Heart left ventricle (tissue), 16 donors: ENCODE results near the gene MCF2L. TPM values are rescaled to one million over a fixed set of nuclear protein-coding genes. Genes with fewer than 3 reads are reported as not detected.

Source experiments
- ATAC-seq, 4 donors: fragments of 200-7000 bp; cut with Tn5 transposase; one replicate each; pipeline ENCODE4 v1.9.1; 2020 to 2022; ENCODE audit warnings: moderate library complexity in 4 of 4, mild to moderate bottlenecking in 3 of 4, moderate number of reproducible peaks in 1 of 4
- DNase-seq, 5 donors: peaks; one replicate each; pipeline ENCODE4 v3.0.0-alpha.2; 2020
- H3K27ac ChIP-seq, 12 donors: fragments of 200-600 bp; sonication (generic) in 4 of 12; one replicate each; pipeline versions ENCODE4 v1.5.0 to v1.8.0; 2016 to 2022; ENCODE audit warnings: mild to moderate bottlenecking in 2 of 12
- H3K27me3 ChIP-seq, 9 donors: fragments of 200-600 bp; sonication (generic) in 2 of 9; one replicate each; pipeline versions ENCODE4 v1.5.1 to v1.8.0; 2016 to 2022; ENCODE audit warnings: mild to moderate bottlenecking in 3 of 9
- H3K36me3 ChIP-seq, 9 donors: fragments of 200-600 bp; sonication (generic) in 2 of 9; one replicate each; pipeline versions ENCODE4 v1.5.0 to v1.8.0; 2018 to 2022; ENCODE audit warnings: mild to moderate bottlenecking in 2 of 9
- H3K4me1 ChIP-seq, 12 donors: fragments of 200-600 bp; sonication (generic) in 4 of 12; one replicate each; pipeline versions ENCODE4 v1.5.0 to v1.8.0; 2016 to 2022; ENCODE audit warnings: mild to moderate bottlenecking in 3 of 12
- H3K4me3 ChIP-seq, 12 donors: fragments of 200-600 bp; sonication (generic) in 4 of 12; one replicate each; pipeline versions ENCODE4 v1.5.0 to v1.8.0; 2017 to 2022; ENCODE audit warnings: mild to moderate bottlenecking in 9 of 12, moderate library complexity in 4 of 12
- H3K9me3 ChIP-seq, 12 donors: fragments of 200-600 bp; sonication (generic) in 4 of 12; one replicate each; pipeline versions ENCODE4 v1.5.0 to v1.8.0; 2016 to 2022; ENCODE audit warnings: mild to moderate bottlenecking in 1 of 12
- POLR2A ChIP-seq, 2 donors: fragments of 450-650 bp; IDR thresholded peaks; one replicate each; pipeline ENCODE4 v1.6.1; 2017; ENCODE audit warnings: antibody characterized with exemption in 2 of 2, mild to moderate bottlenecking in 2 of 2, moderate library complexity in 2 of 2
- WGBS, 4 donors: extraction: QIAGEN DNeasy Blood & Tissue Kit in 2 of 4; methylation state at CpG; one replicate each; pipeline versions ENCODE4 v1.1.5 to v1.1.7; 2013 to 2018; 5-methylcytosine and 5-hydroxymethylcytosine counted together
- intact Hi-C, 10 donors: fragments of 100-400 bp; cut with DNase I; formaldehyde crosslinking; loops; one replicate each; pipeline versions ENCODE4 v1.11.1 to v1.14.2; 2022
- polyA plus RNA-seq, 2 donors: library from polyadenylated mRNA; stranded (reverse); fragments of 200-250 nt; gene quantifications; one replicate each; pipeline ENCODE4 v1.2.3, GENCODE V29; 2013
- total RNA-seq, 9 donors: library from RNA; depleted of rRNA in 2 of 9; stranded (reverse); fragments of >200 nt in 2 of 9; fragmentation: NEBNext Ultra II Directional in 3 of 9; extraction: Animal tissue kit (Norgen Biotek cat#: 25700) in 3 of 9; gene quantifications; one replicate each; pipeline versions ENCODE4 v1.1.0 to v1.2.4, GENCODE V29; 2016 to 2023
- TF ChIP-seq, protein P1 (sequence below), 12 donors: fragments of 200-600 bp; sonication (generic) in 4 of 12; IDR thresholded peaks; one replicate each; pipeline versions ENCODE4 v1.5.0 to v1.8.0; 2018 to 2022; ENCODE audit warnings: antibody characterized with exemption in 12 of 12, mild to moderate bottlenecking in 5 of 12
- donor health status: ischemic (EF 13 %, LVEDD 7.1; RV severe dilation, severe dysfunction).
- donor health status: healthy with polysubstance abuse.
- donor health status: DM: no; HTN: yes; CAD: no.
- donor health status: DM: no; HTN: no; CAD: no.
- donor health status: ischemic (EF 25% LVEDD 6.9; RV normal size, moderate dysfunction).
- donor health status: ischemic (EF 25% LVEDD 5.7; RV mildly dilated, moderate dysfunction).
- donor health status: healthy.
- donor health status: DM: yes; HTN: yes; CAD: no.
- donor health status: ischemic (EF 35%, LVEDD 5.7; RV mildly dilated, moderate dysfunction).
- donor health status: nonischemic (EF 11% LVEDD 7.7; RV severe dilation, severe dysfunction).
- donor health status: DM: yes; HTN: yes; CAD: no.
- donor health status: PGD.
- donor health status: ischemic (EF 29% LVEDD 5.4; RV normal size, mild dysfunction).
- donor health status: nonischemic (EF 23%, LVEDD 6.1; RV moderate dilation, normal function).

MCF2L gene
- total and polyA plus RNA-seq, 11 donors: 26.0 to 61.0 (median 42.7) TPM

DNA sequence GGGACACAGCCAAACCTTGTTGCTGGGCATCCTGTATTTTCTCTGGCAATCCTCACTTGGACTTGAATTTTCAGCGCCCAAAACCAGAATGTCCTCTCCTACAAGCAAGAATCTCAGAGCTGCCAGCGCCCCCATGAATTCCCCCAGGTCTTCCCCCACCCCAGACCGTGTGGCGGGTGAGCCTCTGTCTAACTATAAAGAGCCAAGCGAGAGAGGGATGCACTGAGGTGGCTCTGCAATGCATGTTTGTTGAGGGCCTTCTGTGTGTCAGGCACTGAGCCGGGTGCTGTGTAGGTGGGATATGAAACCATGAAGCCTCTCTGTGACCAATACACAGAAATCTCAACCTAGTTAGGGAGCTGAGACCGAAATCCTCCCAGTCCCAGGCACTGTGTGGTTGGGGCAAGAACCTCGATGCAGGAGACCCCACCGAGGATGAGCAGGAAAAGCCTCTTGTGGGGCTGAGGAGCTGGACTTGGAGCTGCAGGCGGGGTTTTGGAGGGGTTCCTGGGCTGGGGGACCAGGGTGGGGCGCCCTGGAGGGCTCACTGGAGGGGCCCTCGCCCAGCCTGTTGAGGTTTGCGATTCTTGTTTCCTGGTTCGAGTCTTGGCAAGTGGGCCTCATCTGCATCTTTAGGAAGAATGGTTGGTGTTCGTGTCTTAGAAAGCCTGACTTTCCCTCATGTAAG is 177.0 kb downstream of the MCF2L start:
- Histone ChIP-seq H3K9me3 (no peaks in the 10 kb centered on the region), H3K4me1 (no peaks in the 10 kb centered on the region), H3K36me3 (peaks cover 0 to 1% (median 0%) of the 10 kb centered on the region in 9 donors), H3K4me3 (no peak overlapping the region), H3K27me3 (no peaks in the 10 kb centered on the region), H3K27ac (no peak overlapping the region)
- DNase-seq (no peak), ATAC-seq (no peak)
- intact Hi-C loops: no loop called here
- WGBS, 4 donors: 88 to 93% (median 92%) methylated on average over 14 to 15 of the region's 15 CpGs
- no peak for TF ChIP-seq POLR2A (IDR thresholded peaks at IDR 0.05)
- TF ChIP-seq, protein P1, sequence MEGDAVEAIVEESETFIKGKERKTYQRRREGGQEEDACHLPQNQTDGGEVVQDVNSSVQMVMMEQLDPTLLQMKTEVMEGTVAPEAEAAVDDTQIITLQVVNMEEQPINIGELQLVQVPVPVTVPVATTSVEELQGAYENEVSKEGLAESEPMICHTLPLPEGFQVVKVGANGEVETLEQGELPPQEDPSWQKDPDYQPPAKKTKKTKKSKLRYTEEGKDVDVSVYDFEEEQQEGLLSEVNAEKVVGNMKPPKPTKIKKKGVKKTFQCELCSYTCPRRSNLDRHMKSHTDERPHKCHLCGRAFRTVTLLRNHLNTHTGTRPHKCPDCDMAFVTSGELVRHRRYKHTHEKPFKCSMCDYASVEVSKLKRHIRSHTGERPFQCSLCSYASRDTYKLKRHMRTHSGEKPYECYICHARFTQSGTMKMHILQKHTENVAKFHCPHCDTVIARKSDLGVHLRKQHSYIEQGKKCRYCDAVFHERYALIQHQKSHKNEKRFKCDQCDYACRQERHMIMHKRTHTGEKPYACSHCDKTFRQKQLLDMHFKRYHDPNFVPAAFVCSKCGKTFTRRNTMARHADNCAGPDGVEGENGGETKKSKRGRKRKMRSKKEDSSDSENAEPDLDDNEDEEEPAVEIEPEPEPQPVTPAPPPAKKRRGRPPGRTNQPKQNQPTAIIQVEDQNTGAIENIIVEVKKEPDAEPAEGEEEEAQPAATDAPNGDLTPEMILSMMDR (IDR thresholded peaks at IDR 0.05): no peak

DNA sequence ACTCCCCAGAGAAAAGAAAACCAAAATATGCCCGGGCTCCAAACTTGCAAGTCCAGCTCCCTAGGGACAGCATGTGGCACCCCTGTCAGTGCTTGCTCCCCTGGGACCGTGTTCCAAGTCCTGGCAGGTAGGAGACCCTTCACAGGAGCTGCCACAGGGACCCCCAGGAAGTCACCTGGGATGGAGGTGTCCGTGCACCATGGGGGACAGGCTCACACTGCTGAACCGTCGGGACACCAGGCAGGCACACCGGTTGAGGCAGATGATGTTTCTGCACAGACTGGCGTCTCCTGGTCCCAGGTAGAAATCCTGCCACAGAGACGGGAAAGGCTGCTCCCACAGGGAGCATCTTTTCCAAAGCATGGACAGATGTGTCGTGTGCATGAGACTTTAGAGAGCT is 177.7 kb downstream of the MCF2L start:
- TF ChIP-seq POLR2A (IDR thresholded peaks at IDR 0.05): no peak
- TF ChIP-seq, protein P1 (IDR thresholded peaks at IDR 0.05): no peak
- H3K27ac ChIP-seq: no peak overlapping the region
- no peak for DNase-seq
- no peak overlapping the region for H3K4me3 ChIP-seq
- no peak for ATAC-seq
- H3K4me1 ChIP-seq: peaks cover 0 to 1% (median 0%) of the 10 kb centered on the region in 12 donors
- intact Hi-C loops: no loop called here
- H3K9me3 ChIP-seq: no peaks in the 10 kb centered on the region
- peaks cover 0 to 2% (median 0%) of the 10 kb centered on the region in 9 donors for H3K27me3 ChIP-seq
- WGBS, 4 donors: 80 to 89% (median 87%) methylated on average over 8 to 9 of the region's 9 CpGs
- H3K36me3 ChIP-seq: no peaks in the 10 kb centered on the region

DNA sequence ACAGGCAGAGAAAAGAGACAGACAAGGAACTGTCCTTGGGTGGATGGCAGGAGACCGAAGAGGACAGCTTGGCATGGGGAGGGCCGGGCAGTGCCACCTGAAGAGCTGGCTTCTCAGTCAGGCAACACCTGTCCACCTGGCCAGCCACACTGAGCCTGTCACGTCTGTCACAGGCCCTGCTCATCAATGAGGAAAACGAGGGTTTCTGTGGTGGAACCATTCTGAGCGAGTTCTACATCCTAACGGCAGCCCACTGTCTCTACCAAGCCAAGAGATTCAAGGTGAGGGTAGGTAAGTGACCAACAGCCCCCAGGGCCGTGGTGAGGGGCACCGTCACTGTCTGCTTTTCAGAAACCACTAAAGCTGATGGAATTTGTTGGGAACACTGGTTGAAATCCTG is 178.2 kb downstream of the MCF2L start:
- H3K27ac ChIP-seq: no peak overlapping the region
- 88 to 91% (median 89%) methylated on average over 8 of the region's 8 CpGs for WGBS, 4 donors
- peaks cover 0 to 6% (median 2%) of the 10 kb centered on the region in 12 donors for H3K4me1 ChIP-seq
- ATAC-seq (no peak), DNase-seq (no peak)
- H3K27me3 ChIP-seq: peaks cover 0 to 4% (median 0%) of the 10 kb centered on the region in 9 donors
- intact Hi-C loops: no loop called here
- no peak for TF ChIP-seq POLR2A (IDR thresholded peaks at IDR 0.05)
- TF ChIP-seq, protein P1 (IDR thresholded peaks at IDR 0.05): no peak
- no peaks in the 10 kb centered on the region for H3K9me3 ChIP-seq
- no peaks in the 10 kb centered on the region for H3K36me3 ChIP-seq
- no peak overlapping the region for H3K4me3 ChIP-seq

DNA sequence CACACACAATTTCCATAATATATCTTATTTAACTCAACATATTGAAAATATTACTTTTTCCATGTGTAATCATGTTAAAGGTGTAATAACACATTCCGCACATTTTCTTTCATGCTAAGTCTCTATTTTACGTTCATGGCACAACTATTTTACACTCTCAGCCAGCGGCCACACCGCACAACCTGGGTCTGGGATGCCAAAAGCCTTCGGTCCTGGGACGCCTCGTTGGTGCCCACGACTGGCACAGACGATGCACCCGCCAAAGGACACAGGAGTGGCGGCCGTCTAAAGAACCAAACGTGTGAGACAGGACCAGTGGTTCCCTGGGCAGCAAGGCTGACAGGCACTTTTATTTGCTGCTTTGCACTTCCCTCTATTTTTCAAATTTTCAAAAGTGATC is 179.4 kb downstream of the MCF2L start:
- TF ChIP-seq POLR2A (IDR thresholded peaks at IDR 0.05): no peak
- TF ChIP-seq, protein P1 (IDR thresholded peaks at IDR 0.05): no peak
- WGBS, 4 donors: 94 to 97% (median 95%) methylated on average over 13 of the region's 13 CpGs
- no peak for ATAC-seq

More for the DNA sequence above, 179.4 kb downstream of the MCF2L start:
- Histone ChIP-seq H3K4me1 (peaks cover 3 to 18% (median 12%) of the 10 kb centered on the region in 12 donors), H3K9me3 (no peaks in the 10 kb centered on the region), H3K4me3 (no peak overlapping the region), H3K27ac (no peak overlapping the region), H3K27me3 (peaks cover 0 to 7% (median 0%) of the 10 kb centered on the region in 9 donors), H3K36me3 (no peaks in the 10 kb centered on the region)
- intact Hi-C loops: no loop called here
- no peak for DNase-seq
